Neutrophil (primary cell): ENCODE results near the gene RAB9B.

Experiments
- H3K27ac ChIP-seq: fragments of 200-600 bp; sonication (generic); 2 replicates; pipeline ENCODE4 v1.5.1; 2016; ENCODE audit warnings: mild to moderate bottlenecking, moderate library complexity
- H3K27me3 ChIP-seq: fragments of 200-600 bp; sonication (generic); 2 replicates; pipeline ENCODE4 v1.6.0; 2016; ENCODE audit warnings: mild to moderate bottlenecking
- H3K36me3 ChIP-seq: fragments of 200-600 bp; sonication (generic); 2 replicates; pipeline ENCODE4 v1.5.1; 2017
- H3K4me1 ChIP-seq, 2 experiments: fragments of 200-600 bp in 1 of 2; sonication (generic) in 1 of 2; 1 replicate in 1 of 2; 2 replicates in 1 of 2; pipeline versions ENCODE4 v1.5.1 to v1.6.1; 2013 to 2016; ENCODE audit warnings: low read depth in 1 of 2, low read length in 1 of 2, mild to moderate bottlenecking in 1 of 2, moderate library complexity in 1 of 2; ENCODE audit not compliant: control insufficient read depth in 1 of 2, insufficient read depth in 1 of 2
- H3K4me3 ChIP-seq, 2 experiments: fragments of 200-600 bp in 1 of 2; sonication (generic) in 1 of 2; 1 replicate in 1 of 2; 2 replicates in 1 of 2; pipeline ENCODE4 v1.5.1; 2013 to 2016; ENCODE audit warnings: low read depth in 1 of 2, low read length in 1 of 2, mild to moderate bottlenecking in 1 of 2, moderate library complexity in 1 of 2
- H3K9me3 ChIP-seq: fragments of 200-600 bp; sonication (generic); 2 replicates; pipeline ENCODE4 v1.5.1; 2016
- CTCF ChIP-seq: fragments of 200-600 bp; sonication (generic); IDR thresholded peaks from 2 replicates; pipeline ENCODE4 v1.5.1; 2016; ENCODE audit warnings: antibody characterized with exemption

Gene RAB9B

GRCh38 chrX:103780336-103781061 is 51.6 kb downstream of the RAB9B start:
- Histone ChIP-seq H3K27ac (no peak overlapping the region), H3K4me1 (no peaks in the 10 kb centered on the region), H3K4me3 (no peak overlapping the region), H3K27me3 (no peaks in the 10 kb centered on the region), H3K9me3 (no peaks in the 10 kb centered on the region), H3K36me3 (no peaks in the 10 kb centered on the region)
- no peak for TF ChIP-seq CTCF

GRCh38 chrX:103779141-103779789 is 52.8 kb downstream of the RAB9B start:
- H3K9me3 ChIP-seq, result no peaks in the 10 kb centered on the region
- TF ChIP-seq CTCF, result no peak
- no peak overlapping the region for H3K4me3 ChIP-seq
- no peaks in the 10 kb centered on the region for H3K4me1 ChIP-seq
- H3K36me3 ChIP-seq, result no peaks in the 10 kb centered on the region
- H3K27me3 ChIP-seq, result no peaks in the 10 kb centered on the region
- H3K27ac ChIP-seq, result no peak overlapping the region

GRCh38 chrX:103776546-103776945 is 55.5 kb downstream of the RAB9B start, which contains the start of gene PLP1:
Gene PLP1, plus strand, starts transcription at chrX:103776840. Its CDS starts 156 bp downstream, at chrX:103776996.
- H3K27ac ChIP-seq, result no peak within 1 kb of the TSS
- H3K36me3 ChIP-seq, result no peaks in the 10 kb centered on the region
- TF ChIP-seq CTCF, result no peak
- no peaks in the 10 kb centered on the region for H3K4me1 ChIP-seq
- H3K4me3 ChIP-seq, result no peak within 1 kb of the TSS
- H3K27me3 ChIP-seq, result no peaks in the 10 kb centered on the region
- no peaks in the 10 kb centered on the region for H3K9me3 ChIP-seq

GRCh38 chrX:103774070-103774642 is 57.9 kb downstream of the RAB9B start:
- no peak overlapping the region for H3K27ac ChIP-seq
- H3K27me3 ChIP-seq, result no peaks in the 10 kb centered on the region
- no peak for TF ChIP-seq CTCF
- H3K4me1 ChIP-seq, result no peaks in the 10 kb centered on the region
- H3K4me3 ChIP-seq, result no peak overlapping the region
- H3K36me3 ChIP-seq, result no peaks in the 10 kb centered on the region
- no peaks in the 10 kb centered on the region for H3K9me3 ChIP-seq

GRCh38 chrX:103773445-103773844 is 58.6 kb downstream of the RAB9B start:
- H3K9me3 ChIP-seq, result no peaks in the 10 kb centered on the region
- H3K27ac ChIP-seq, result no peak overlapping the region
- no peaks in the 10 kb centered on the region for H3K4me1 ChIP-seq
- H3K36me3 ChIP-seq, result no peaks in the 10 kb centered on the region
- TF ChIP-seq CTCF, result no peak
- no peaks in the 10 kb centered on the region for H3K27me3 ChIP-seq
- no peak overlapping the region for H3K4me3 ChIP-seq
